ENCODE measurements around the gene DHX8.
A peak's percentile ranks its signal among the peaks of the same experiment; 100 is the strongest.

Gene DHX8

GRCh38 chr17:43526886-43527648 is 43.3 kb downstream of the DHX8 start:
- DNase-seq: no peak

- no peak for DNase-seq
Observed at GRCh38 chr17:43528319-43528987, 44.7 kb downstream of the DHX8 start.

- DNase-seq: no peak
Observed at GRCh38 chr17:43528988-43529814, 45.4 kb downstream of the DHX8 start.

GRCh38 chr17:43529947-43530287 is 46.1 kb downstream of the DHX8 start:
- DNase-seq: no peak

GRCh38 chr17:43530288-43531081 is 46.7 kb downstream of the DHX8 start:
- DNase-seq: no peak

GRCh38 chr17:43531082-43531378 is 47.3 kb downstream of the DHX8 start:
- DNase-seq: no peak

- no peak for DNase-seq
Observed at GRCh38 chr17:43531955-43532354, 48.2 kb downstream of the DHX8 start.

GRCh38 chr17:43532581-43532980 is 48.8 kb downstream of the DHX8 start:
- DNase-seq: no peak

- no peak for DNase-seq
Observed at GRCh38 chr17:43533699-43534098, 49.9 kb downstream of the DHX8 start.

GRCh38 chr17:43534909-43535308 is 51.1 kb downstream of the DHX8 start:
- DNase-seq: no peak

GRCh38 chr17:43536236-43536992 is 52.6 kb downstream of the DHX8 start:
- DNase-seq: no peak

GRCh38 chr17:43540821-43541674 is 57.3 kb downstream of the DHX8 start:
- no peak for DNase-seq

- no peak for DNase-seq
Observed at GRCh38 chr17:43542859-43543258, 59.1 kb downstream of the DHX8 start.

GRCh38 chr17:43543300-43543699 is 59.5 kb downstream of the DHX8 start:
- no peak for DNase-seq

GRCh38 chr17:43543771-43544575 is 60.2 kb downstream of the DHX8 start:
- no peak for DNase-seq

- DNase-seq: no peak
Observed at GRCh38 chr17:43545383-43545632, 61.5 kb downstream of the DHX8 start.

- peak; percentile 56 for DNase-seq
Observed at GRCh38 chr17:43546319-43547188, 62.8 kb downstream of the DHX8 start, which contains the start of gene ETV4. Gene ETV4 (minus strand): TSS chr17:43546340. CDS start chr17:43545617, 723 bp downstream.

GRCh38 chr17:43547189-43547550 is 63.4 kb downstream of the DHX8 start:
- no peak for DNase-seq

GRCh38 chr17:43547659-43548256 is 64.0 kb downstream of the DHX8 start:
- no peak for DNase-seq

Data from NCI-H1436 treated with DMSO at 0.1 percent for 48 hours (cell line).